GM10847 (cell line): ENCODE results near the gene NAGLU.

ENCODE experiments used
- POLR2A ChIP-seq: IDR thresholded peaks from 2 replicates; pipeline ENCODE4 v1.6.1; 2011; ENCODE audit not compliant: insufficient read length; ENCODE audit errors: extremely low read depth

NAGLU gene

GRCh38 chr17:42531455-42532354 is 4.3 kb upstream of the NAGLU start:
- TF ChIP-seq POLR2A = no peak

GRCh38 chr17:42535155-42536047 is 640 bp upstream of the NAGLU start:
- TF ChIP-seq POLR2A = no peak

- peak; percentile 16 for TF ChIP-seq POLR2A
Observed at GRCh38 chr17:42536372-42537155, 523 bp downstream of the NAGLU start.

- TF ChIP-seq POLR2A = no peak
Observed at GRCh38 chr17:42537156-42537805, 1.2 kb downstream of the NAGLU start.

GRCh38 chr17:42537826-42538451 is 1.9 kb downstream of the NAGLU start:
- TF ChIP-seq POLR2A = no peak

- TF ChIP-seq POLR2A = no peak
Observed at GRCh38 chr17:42538482-42538881, 2.4 kb downstream of the NAGLU start.

GRCh38 chr17:42541041-42541833 is 5.2 kb downstream of the NAGLU start:
- no peak for TF ChIP-seq POLR2A

- TF ChIP-seq POLR2A = no peak
Observed at GRCh38 chr17:42543190-42544079, 7.4 kb downstream of the NAGLU start.

GRCh38 chr17:42544874-42545283 is 8.8 kb downstream of the NAGLU start:
- TF ChIP-seq POLR2A = no peak

- TF ChIP-seq POLR2A = no peak
Observed at GRCh38 chr17:42547001-42547461, 11.0 kb downstream of the NAGLU start.

- no peak for TF ChIP-seq POLR2A
Observed at GRCh38 chr17:42547698-42548069, 11.6 kb downstream of the NAGLU start.

GRCh38 chr17:42548070-42548837 is 12.2 kb downstream of the NAGLU start:
- peak; percentile 31 for TF ChIP-seq POLR2A
